GM12801 (cell line): ENCODE results near the gene NFIX.

ENCODE experiments used
- TF ChIP-seq, protein P1 (sequence below): IDR thresholded peaks from one replicate; pipeline ENCODE4 v1.5.1; 2011; ENCODE audit warnings: control low read depth; ENCODE audit not compliant: insufficient read length; ENCODE audit errors: extremely low read depth

The NFIX gene

GRCh38 chr19:13060964-13061927 lies 66.0 kb downstream of the NFIX start:
- TF ChIP-seq, protein P1, sequence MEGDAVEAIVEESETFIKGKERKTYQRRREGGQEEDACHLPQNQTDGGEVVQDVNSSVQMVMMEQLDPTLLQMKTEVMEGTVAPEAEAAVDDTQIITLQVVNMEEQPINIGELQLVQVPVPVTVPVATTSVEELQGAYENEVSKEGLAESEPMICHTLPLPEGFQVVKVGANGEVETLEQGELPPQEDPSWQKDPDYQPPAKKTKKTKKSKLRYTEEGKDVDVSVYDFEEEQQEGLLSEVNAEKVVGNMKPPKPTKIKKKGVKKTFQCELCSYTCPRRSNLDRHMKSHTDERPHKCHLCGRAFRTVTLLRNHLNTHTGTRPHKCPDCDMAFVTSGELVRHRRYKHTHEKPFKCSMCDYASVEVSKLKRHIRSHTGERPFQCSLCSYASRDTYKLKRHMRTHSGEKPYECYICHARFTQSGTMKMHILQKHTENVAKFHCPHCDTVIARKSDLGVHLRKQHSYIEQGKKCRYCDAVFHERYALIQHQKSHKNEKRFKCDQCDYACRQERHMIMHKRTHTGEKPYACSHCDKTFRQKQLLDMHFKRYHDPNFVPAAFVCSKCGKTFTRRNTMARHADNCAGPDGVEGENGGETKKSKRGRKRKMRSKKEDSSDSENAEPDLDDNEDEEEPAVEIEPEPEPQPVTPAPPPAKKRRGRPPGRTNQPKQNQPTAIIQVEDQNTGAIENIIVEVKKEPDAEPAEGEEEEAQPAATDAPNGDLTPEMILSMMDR = peak; percentile 50

DNA sequence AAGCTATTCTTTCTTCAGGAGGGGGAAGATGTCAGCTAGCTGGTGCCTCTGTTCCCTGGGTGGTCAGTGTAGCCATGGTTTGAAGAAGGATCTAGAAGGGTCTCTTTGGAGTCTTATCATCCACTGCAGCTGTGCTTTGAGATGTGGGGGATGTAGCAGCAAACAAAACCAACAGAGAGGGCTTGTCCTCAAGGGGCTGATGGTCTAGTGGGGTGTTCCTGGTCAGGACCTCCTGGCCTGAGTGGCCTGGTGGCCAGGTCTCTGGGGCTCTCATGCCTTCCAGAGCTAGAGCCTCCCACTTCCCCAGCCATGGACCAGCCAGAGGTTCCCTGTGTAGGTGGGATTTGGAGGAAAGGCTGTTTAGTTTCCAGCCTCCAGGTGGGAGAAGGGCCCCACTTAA lies 67.0 kb downstream of the NFIX start:
- TF ChIP-seq, protein P1 = no peak

DNA sequence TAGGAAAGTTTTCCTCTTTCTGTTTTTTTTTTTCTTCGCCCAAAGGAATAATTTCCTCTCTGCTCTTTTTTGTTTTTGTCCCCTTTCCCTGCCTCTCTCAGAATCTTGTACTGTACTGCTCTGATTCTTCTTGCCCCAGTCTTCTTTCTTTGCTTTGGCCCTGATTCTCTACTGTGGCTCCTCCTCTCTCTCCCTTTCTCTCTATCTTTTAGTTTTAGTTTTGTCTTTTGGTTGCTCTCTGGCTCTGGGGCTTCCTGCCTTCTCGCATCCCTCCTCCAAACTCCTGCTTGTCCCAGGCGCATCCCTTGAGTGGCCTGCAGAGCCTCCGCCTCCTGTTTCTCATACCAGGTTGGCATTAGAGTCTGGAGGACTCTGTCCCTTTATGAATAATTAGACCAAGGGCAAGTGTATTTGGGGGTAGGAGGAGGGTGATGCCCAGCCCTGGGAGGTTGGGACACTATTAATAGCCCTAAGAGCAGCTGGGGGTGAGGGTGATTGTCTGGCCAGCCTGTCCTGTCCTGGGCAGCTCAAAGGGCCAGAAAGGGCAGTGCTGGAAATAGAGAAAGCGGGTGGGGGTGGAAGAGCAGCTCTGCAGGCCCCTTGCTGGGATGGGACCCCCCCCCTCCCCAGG lies 68.3 kb downstream of the NFIX start:
- TF ChIP-seq, protein P1 = no peak

DNA sequence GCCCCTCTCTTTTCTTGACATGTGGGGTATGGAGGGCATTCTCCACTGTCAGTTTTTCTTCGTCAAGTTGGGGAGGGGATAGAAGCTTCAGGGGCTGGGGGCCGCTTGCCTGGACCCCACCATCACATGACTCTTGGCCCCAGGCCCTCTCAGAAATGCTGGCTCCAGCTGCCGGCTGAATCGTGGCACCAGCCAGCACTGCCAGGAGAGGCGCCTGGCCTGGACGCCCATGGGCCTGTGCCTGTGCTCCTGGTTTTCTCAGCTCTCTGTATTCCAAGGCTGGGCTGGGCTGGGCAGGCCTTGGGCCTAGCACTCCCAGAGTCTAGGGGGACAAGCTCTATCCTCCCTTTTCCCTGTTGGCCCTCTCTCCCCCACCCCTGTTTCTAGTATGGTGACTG lies 68.8 kb downstream of the NFIX start:
- TF ChIP-seq, protein P1 = no peak

DNA sequence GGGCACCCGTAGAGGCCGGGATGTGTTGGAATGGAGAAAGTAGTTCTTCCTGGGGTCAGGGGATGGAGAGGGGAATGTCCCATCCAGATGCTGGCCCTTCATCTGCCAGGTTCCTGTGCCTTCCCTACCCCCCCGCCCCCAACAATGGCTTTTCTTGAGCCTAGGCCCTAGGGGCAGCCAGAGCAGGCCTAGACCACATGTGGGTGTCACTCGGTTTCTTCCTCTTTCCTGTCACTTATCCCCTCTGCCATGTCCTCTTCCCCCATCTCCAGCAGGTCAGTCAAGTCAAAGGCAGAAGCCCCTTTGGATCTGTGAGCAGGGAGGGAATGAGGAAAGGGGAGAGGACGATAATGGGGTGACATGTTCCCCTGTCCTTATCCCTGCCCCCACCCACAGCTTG lies 71.0 kb downstream of the NFIX start:
- TF ChIP-seq, protein P1 = no peak

- TF ChIP-seq, protein P1 = no peak
These were observed 71.9 kb downstream of the NFIX start for GRCh38 chr19:13066933-13067807.
